NT2/D1 (cell line): ENCODE data around the gene TENM3.

Source experiments
- DNase-seq: peaks from one replicate; pipeline ENCODE4 v3.0.0-alpha.2; 2011; ENCODE audit warnings: low read depth, low spot score
- H3K27me3 ChIP-seq: 2 replicates; pipeline ENCODE4 v1.6.0; 2011; ENCODE audit warnings: mild to moderate bottlenecking; ENCODE audit not compliant: insufficient read length, insufficient read depth
- H3K36me3 ChIP-seq: 2 replicates; pipeline ENCODE4 v1.6.1; 2011; ENCODE audit warnings: mild to moderate bottlenecking, low read length, mixed read lengths; ENCODE audit not compliant: insufficient read depth, insufficient read length
- H3K4me1 ChIP-seq: 2 replicates; pipeline ENCODE4 v1.5.1; 2011; ENCODE audit not compliant: insufficient read depth, insufficient read length
- H3K4me3 ChIP-seq: 2 replicates; pipeline ENCODE4 v1.5.1; 2011; ENCODE audit warnings: low read depth; ENCODE audit not compliant: insufficient read length
- H3K9ac ChIP-seq: 2 replicates; pipeline ENCODE4 v1.6.0; 2011; ENCODE audit warnings: low read depth; ENCODE audit not compliant: insufficient read length
- H3K9me3 ChIP-seq: 2 replicates; pipeline ENCODE4 v1.5.1; 2011; ENCODE audit warnings: mild to moderate bottlenecking, low read length; ENCODE audit not compliant: insufficient read depth
- SUZ12 ChIP-seq: IDR thresholded peaks from 2 replicates; pipeline ENCODE4 v1.6.1; 2011; ENCODE audit not compliant: insufficient read length, insufficient read depth; ENCODE audit errors: extremely low read depth
- YY1 ChIP-seq: IDR thresholded peaks from 2 replicates; pipeline ENCODE4 v1.6.1; 2011; ENCODE audit not compliant: insufficient read length, insufficient read depth
- ZNF274 ChIP-seq: IDR thresholded peaks from 2 replicates; pipeline ENCODE4 v1.6.1; 2011; ENCODE audit warnings: mild to moderate bottlenecking, low read depth, low read length

TENM3 gene

DNA sequence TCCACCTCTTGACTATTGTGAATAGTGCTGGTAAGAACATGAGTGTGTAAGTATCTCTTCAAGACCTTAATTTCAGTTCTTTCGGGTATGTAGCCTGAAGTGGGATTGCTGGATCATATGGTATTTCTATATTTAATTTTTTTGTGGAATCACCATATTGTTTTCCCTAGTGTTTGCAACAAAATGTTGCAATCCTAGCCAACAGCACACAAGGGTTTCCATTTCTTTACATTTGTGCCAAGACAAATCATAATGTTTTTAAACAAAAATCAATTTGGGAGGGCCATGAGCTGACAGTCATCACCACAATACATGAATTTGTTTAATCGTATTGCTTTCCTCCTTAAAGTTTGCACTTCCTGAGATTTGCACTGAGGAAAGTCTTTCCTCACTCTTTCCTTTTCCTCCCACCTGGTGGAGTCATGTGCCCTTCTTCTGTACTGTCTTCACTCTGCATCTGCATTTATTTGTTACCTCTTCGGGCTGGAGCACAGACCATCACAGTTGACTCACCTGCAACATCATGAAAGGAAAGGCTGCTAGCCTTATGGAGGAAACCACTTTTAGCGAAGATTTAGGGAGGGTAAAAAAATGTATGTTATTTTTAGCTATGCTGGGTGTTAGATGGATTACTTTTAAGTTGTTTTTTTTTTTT is 404.6 kb downstream of the TENM3 start:
- Histone ChIP-seq H3K36me3 (no peaks in the 10 kb centered on the region), H3K4me3 (no peak overlapping the region), H3K9me3 (0 out of 2 replicates have a peak, but pooled peaks cover 4% of the 10 kb centered on the region), H3K4me1 (no peaks in the 10 kb centered on the region), H3K9ac (no peak overlapping the region), H3K27me3 (no peaks in the 10 kb centered on the region)
- no peak for DNase-seq
- TF ChIP-seq SUZ12 (no peak), YY1 (no peak), ZNF274 (no peak)

DNA sequence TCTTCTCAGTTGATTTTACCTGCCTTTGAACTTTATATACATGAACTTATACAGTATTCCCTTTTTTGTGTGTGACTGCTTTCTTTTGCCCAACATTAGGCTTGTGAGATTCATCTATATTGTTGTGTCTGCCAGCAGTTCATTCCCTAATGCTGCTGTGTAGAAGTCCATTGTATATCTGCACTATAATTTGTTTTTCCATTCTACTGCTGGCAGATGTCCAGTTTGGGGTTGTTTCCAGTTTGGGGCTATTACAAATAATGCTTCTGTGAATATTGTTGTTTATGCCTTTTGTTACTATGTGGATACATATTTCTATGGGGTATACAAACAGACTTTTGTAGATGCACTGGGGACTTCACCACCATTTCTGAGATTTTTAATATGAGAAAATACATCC is 405.6 kb downstream of the TENM3 start:
- DNase-seq: no peak
- Histone ChIP-seq H3K9me3 (0 out of 2 replicates have a peak, but pooled peaks cover 4% of the 10 kb centered on the region), H3K9ac (no peak overlapping the region), H3K27me3 (no peaks in the 10 kb centered on the region), H3K4me1 (no peaks in the 10 kb centered on the region), H3K36me3 (no peaks in the 10 kb centered on the region), H3K4me3 (no peak overlapping the region)
- TF ChIP-seq SUZ12 (no peak), YY1 (no peak), ZNF274 (no peak)

DNA sequence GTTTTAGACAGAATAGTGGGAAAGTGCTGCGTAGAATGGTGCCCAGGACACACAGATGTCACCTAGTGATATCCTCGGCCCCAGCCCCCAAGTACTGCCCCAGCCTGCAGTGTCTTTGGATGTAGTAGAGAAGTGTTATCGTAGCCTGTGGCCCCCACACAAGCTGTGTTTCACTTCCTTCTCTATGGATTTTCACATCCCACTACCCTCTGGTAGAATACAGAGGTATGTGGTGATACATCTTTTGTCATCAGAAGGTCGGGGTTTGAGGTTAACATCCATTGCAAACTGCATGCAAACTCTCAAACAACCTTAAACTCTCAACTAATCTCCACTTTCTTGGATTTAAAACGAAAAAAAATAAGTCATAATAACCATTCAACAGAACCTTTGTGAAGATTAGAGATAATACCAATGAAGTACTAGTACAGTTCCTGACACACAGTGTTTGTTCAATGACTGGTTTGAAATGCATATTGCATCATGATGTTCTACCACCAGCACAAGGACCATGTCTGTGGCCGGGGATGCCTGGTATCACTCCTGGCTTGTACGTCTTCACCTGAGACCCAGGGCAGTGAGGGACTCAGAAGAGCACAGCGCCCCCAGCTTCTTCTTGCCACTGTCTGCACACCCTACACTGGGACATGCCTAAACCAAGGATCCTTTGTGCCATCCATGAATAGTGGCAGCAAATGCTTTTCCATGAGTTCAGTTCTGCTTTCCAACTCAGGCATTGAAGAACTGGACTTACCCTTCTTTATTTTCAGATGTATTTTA is 406.7 kb downstream of the TENM3 start:
- TF ChIP-seq SUZ12: no peak
- no peak for TF ChIP-seq ZNF274
- TF ChIP-seq YY1: no peak
- Histone ChIP-seq H3K27me3 (no peaks in the 10 kb centered on the region), H3K4me1 (no peaks in the 10 kb centered on the region), H3K36me3 (no peaks in the 10 kb centered on the region), H3K9ac (no peak overlapping the region), H3K4me3 (no peak overlapping the region), H3K9me3 (0 out of 2 replicates have a peak, but pooled peaks cover 4% of the 10 kb centered on the region)
- no peak for DNase-seq

DNA sequence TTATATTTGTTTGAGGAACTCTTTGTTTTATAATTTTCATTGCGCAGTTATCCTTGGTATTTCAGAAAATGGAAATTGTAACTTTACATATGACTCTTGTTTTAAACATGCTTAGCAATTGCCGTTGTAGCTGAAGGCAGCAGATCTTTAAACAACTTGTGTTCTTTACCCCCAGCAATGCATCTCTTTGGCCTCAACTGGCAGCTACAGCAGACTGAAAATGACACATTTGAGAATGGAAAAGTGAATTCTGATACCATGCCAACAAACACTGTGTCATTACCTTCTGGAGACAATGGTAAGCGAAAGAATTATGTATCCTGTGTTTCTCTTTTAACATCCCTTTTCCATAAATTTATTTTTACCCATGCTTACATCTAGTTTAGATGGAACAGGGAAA is 410.4 kb downstream of the TENM3 start:
- TF ChIP-seq SUZ12 (no peak), ZNF274 (no peak), YY1 (no peak)
- Histone ChIP-seq H3K4me1 (no peaks in the 10 kb centered on the region), H3K27me3 (no peaks in the 10 kb centered on the region), H3K9ac (no peak overlapping the region), H3K36me3 (peaks cover 1% of the 10 kb centered on the region), H3K9me3 (no peaks in the 10 kb centered on the region), H3K4me3 (no peak overlapping the region)
- DNase-seq: no peak

DNA sequence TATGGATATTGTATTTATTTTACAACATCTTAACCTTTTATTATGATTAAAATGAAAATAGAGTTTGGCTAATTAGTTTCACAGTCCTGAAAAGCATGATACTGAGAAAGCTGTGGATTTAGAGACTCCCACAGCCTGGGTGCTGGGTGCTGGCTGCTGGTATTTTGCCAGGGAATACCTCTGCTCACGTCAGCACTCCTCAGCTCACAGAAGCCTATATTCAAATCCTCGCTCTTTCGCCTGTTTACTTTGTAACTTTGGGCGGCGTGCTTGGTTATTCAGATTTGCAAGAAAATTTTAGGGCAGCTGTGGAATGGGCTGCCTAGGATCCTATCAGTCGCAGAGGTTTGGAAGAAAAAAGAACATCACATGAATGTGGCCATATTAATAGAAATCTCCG is 412.1 kb downstream of the TENM3 start:
- TF ChIP-seq YY1: no peak
- no peak for TF ChIP-seq SUZ12
- no peak for DNase-seq
- H3K4me1 ChIP-seq: no peaks in the 10 kb centered on the region
- no peaks in the 10 kb centered on the region for H3K9me3 ChIP-seq
- H3K9ac ChIP-seq: no peak overlapping the region
- peaks cover 5% of the 10 kb centered on the region for H3K36me3 ChIP-seq
- no peaks in the 10 kb centered on the region for H3K27me3 ChIP-seq
- no peak overlapping the region for H3K4me3 ChIP-seq

DNA sequence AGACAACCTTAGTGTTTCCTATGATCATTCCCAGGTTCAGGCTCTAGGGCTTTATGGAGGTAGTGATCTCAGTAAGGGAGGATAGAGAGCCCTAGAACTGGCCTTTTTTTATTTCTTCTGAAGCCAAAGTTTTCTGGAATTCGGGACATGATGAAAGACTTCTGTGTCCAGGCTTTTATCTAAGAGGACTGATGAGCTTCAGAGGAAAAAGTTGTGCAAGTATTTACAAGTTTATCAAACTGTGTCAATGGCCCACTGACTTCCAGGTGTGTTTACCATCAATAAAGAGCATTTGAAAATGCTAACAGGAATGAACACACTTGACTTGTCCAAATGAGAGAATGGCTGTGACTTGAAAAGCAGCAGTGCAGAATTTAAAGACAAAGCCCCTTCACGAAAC is 419.3 kb downstream of the TENM3 start:
- peaks cover 8% of the 10 kb centered on the region; the same call in 1 of the 2 replicates for H3K9me3 ChIP-seq
- H3K4me3 ChIP-seq: no peak overlapping the region
- no peaks in the 10 kb centered on the region for H3K27me3 ChIP-seq
- H3K9ac ChIP-seq: no peak overlapping the region
- no peaks in the 10 kb centered on the region for H3K4me1 ChIP-seq
- no peak for TF ChIP-seq SUZ12
- DNase-seq: no peak
- H3K36me3 ChIP-seq: peaks cover 5% of the 10 kb centered on the region

DNA sequence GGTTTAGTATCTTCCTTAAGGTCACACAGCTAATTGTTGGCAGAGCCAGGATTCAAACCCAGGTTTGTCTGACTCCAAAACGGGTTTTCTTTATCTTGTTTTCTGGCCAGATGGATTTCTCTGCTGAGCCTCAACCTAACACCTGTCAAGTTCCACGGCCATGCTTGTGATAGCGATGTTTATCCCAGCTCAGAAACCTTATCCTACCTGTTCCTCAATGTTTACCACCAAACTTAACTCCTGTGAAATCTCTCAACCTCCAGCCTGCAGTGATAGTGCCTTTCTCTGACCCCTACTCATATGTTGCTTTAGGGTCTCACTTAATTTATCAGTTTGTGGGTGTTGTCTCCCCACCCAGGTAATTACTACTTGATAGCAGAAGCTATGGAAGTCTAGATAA is 428.0 kb downstream of the TENM3 start:
- Histone ChIP-seq H3K4me1 (no peaks in the 10 kb centered on the region), H3K9ac (no peak overlapping the region), H3K4me3 (no peak overlapping the region), H3K9me3 (no peaks in the 10 kb centered on the region), H3K36me3 (peaks cover 4% of the 10 kb centered on the region), H3K27me3 (no peaks in the 10 kb centered on the region)
- TF ChIP-seq YY1: no peak
- no peak for TF ChIP-seq ZNF274
- no peak for TF ChIP-seq SUZ12
- DNase-seq: no peak
